ENCODE data around the gene VAMP5.

DNA sequence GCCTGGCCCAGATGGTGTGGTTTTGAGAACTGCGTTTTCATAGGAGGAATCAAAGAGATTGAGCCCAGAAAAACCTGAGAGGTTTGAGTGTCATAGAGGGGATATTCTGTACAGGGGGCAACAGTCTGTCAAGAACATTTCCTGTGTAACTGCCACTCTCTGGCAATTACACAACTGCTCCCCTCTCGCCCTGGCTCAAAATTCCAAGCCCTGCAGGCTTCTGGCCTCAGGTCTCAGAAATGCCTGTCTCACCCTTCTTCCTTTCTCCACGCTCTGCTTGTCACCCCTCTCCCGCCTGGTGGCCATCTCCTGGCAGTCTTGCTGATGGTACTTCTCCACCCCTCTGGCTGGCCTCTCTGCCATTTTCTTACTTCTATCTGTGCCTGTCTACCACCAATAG lies 4.0 kb downstream of the VAMP5 start:
- TF ChIP-seq, protein P1, sequence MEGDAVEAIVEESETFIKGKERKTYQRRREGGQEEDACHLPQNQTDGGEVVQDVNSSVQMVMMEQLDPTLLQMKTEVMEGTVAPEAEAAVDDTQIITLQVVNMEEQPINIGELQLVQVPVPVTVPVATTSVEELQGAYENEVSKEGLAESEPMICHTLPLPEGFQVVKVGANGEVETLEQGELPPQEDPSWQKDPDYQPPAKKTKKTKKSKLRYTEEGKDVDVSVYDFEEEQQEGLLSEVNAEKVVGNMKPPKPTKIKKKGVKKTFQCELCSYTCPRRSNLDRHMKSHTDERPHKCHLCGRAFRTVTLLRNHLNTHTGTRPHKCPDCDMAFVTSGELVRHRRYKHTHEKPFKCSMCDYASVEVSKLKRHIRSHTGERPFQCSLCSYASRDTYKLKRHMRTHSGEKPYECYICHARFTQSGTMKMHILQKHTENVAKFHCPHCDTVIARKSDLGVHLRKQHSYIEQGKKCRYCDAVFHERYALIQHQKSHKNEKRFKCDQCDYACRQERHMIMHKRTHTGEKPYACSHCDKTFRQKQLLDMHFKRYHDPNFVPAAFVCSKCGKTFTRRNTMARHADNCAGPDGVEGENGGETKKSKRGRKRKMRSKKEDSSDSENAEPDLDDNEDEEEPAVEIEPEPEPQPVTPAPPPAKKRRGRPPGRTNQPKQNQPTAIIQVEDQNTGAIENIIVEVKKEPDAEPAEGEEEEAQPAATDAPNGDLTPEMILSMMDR (IDR thresholded peaks at IDR 0.05; ENCODE audit: poor library complexity) = no peak
- TF ChIP-seq EZH2phosphoT487 (IDR thresholded peaks at IDR 0.05; ENCODE audit: low read depth, severe bottlenecking, unreplicated experiment) (no peak), EZH2 (IDR thresholded peaks at IDR 0.05; ENCODE audit: borderline replicate concordance) (no peak)

Data from hepatocyte (in vitro differentiated cells).